H1 (cell line): Measurements from ENCODE around the gene UROC1. TPM values are rescaled to one million over a fixed set of nuclear protein-coding genes. Genes with fewer than 3 reads are reported as not detected.

Source experiments
- CTCF ChIA-PET: fragments of 300-600 bp; sonication (Branson Sonifier 250); formaldehyde crosslinking; loops from one replicate; lab custom pipeline; 2021; ENCODE audit not compliant: partially characterized antibody; lab: Charles Lee
- POLR2A ChIA-PET: fragments of 300-600 bp; sonication (Branson Sonifier 250); formaldehyde crosslinking; loops from one replicate; lab custom pipeline; 2021; ENCODE audit warnings: inconsistent platforms; ENCODE audit not compliant: partially characterized antibody; lab: Charles Lee
- DNase-seq, 2 experiments: peaks; one replicate each; pipeline versions ENCODE4 v3.0.0 to v3.0.0-alpha.2; 2010 to 2022; ENCODE audit warnings: low spot score in 2 of 2, low read depth in 1 of 2, mixed read lengths in 1 of 2
- FAIRE-seq: peaks from 2 replicates; lab custom pipeline; 2011; peaks lifted over from hg19 to GRCh38; lab: Jason Lieb, UNC
- H2AFZ ChIP-seq: 2 replicates; pipeline ENCODE4 v1.8.1; 2012; ENCODE audit warnings: low read length, inconsistent platforms
- H2AK5ac ChIP-seq: 2 replicates; pipeline ENCODE4 v1.6.1; 2013; ENCODE audit warnings: low read depth, low read length
- H2BK120ac ChIP-seq: replicated peaks from 2 replicates; pipeline ENCODE3; 2013; ENCODE audit warnings: low read depth, low read length, inconsistent platforms
- H2BK12ac ChIP-seq: 2 replicates; pipeline ENCODE4 v1.6.1; 2013; ENCODE audit warnings: low read depth, low read length
- H2BK15ac ChIP-seq: 2 replicates; pipeline ENCODE4 v1.6.1; 2013; ENCODE audit warnings: low read length
- H2BK20ac ChIP-seq: 2 replicates; pipeline ENCODE4 v1.6.1; 2013; ENCODE audit warnings: low read length
- H2BK5ac ChIP-seq: 2 replicates; pipeline ENCODE4 v1.6.1; 2013; ENCODE audit warnings: low read depth, low read length
- H3K14ac ChIP-seq: 2 replicates; pipeline ENCODE4 v1.6.1; 2013; ENCODE audit warnings: inconsistent platforms; ENCODE audit not compliant: insufficient read length
- H3K18ac ChIP-seq: 2 replicates; pipeline ENCODE4 v1.6.1; 2013; ENCODE audit warnings: low read length; ENCODE audit errors: extremely low read depth
- H3K23ac ChIP-seq: 2 replicates; pipeline ENCODE4 v1.6.1; 2013; ENCODE audit warnings: inconsistent platforms; ENCODE audit not compliant: insufficient read length
- H3K23me2 ChIP-seq: 2 replicates; pipeline ENCODE4 v1.6.1; 2013; ENCODE audit warnings: low read depth, low read length
- H3K27ac ChIP-seq: 2 replicates; pipeline ENCODE4 v1.6.1; 2011; ENCODE audit warnings: low read depth, low read length, inconsistent platforms
- H3K27me3 ChIP-seq, 4 experiments: replicated peaks in 1 of 4; 1 replicate in 1 of 4; 2 replicates in 3 of 4; pipeline versions ENCODE4 v1.6.1 to v1.8.1; 2011 to 2013; ENCODE audit warnings: low read length in 3 of 4, mild to moderate bottlenecking in 3 of 4, inconsistent platforms in 2 of 4, mixed read lengths in 2 of 4, moderate library complexity in 1 of 4; ENCODE audit not compliant: control insufficient read depth in 3 of 4, insufficient read depth in 3 of 4; ENCODE audit errors: extremely low read depth in 1 of 4
- H3K36me3 ChIP-seq, 4 experiments: 2 replicates each; pipeline versions ENCODE4 v1.6.1 to v1.8.1; 2011 to 2013; ENCODE audit warnings: mild to moderate bottlenecking in 4 of 4, low read length in 3 of 4, moderate library complexity in 2 of 4, control low read depth in 1 of 4, inconsistent platforms in 1 of 4; ENCODE audit not compliant: insufficient read depth in 4 of 4, control insufficient read depth in 2 of 4
- H3K4ac ChIP-seq: replicated peaks from 2 replicates; pipeline ENCODE3; 2013; ENCODE audit warnings: low read length, low read depth, mixed read lengths, inconsistent platforms; ENCODE audit not compliant: insufficient read length
- H3K4me1 ChIP-seq, 4 experiments: replicated peaks in 1 of 4; 1 replicate in 1 of 4; 2 replicates in 3 of 4; pipeline versions ENCODE4 v1.6.1 to v1.8.1; 2011 to 2013; ENCODE audit warnings: low read length in 3 of 4, inconsistent platforms in 2 of 4, mixed read lengths in 1 of 4; ENCODE audit not compliant: insufficient read depth in 4 of 4, control insufficient read depth in 3 of 4
- H3K4me2 ChIP-seq, 2 experiments: 2 replicates each; pipeline versions ENCODE4 v1.6.1 to v1.8.1; 2011 to 2013; ENCODE audit warnings: low read depth in 2 of 2, low read length in 2 of 2, control low read depth in 1 of 2, inconsistent platforms in 1 of 2, mild to moderate bottlenecking in 1 of 2; ENCODE audit not compliant: insufficient read depth in 1 of 2
- H3K4me3 ChIP-seq, 4 experiments: fragments of 200-600, 300-600 bp in 1 of 4; sonication (generic), shearing (Covaris generic), sonication (Bioruptor Twin) in 1 of 4; 2 replicates each; pipeline versions ENCODE4 v1.5.1 to v1.8.1; 2011 to 2016; ENCODE audit warnings: low read length in 4 of 4, low read depth in 3 of 4, control low read depth in 2 of 4, inconsistent platforms in 2 of 4, mild to moderate bottlenecking in 2 of 4, mixed read lengths in 1 of 4, moderate library complexity in 1 of 4; ENCODE audit not compliant: insufficient read depth in 2 of 4; ENCODE audit errors: extremely low read depth in 1 of 4
- H3K56ac ChIP-seq: replicated peaks from 2 replicates; pipeline ENCODE3; 2013; ENCODE audit warnings: low read depth, mild to moderate bottlenecking, mixed read lengths, low read length, inconsistent platforms; ENCODE audit not compliant: insufficient read length
- H3K79me1 ChIP-seq: 2 replicates; pipeline ENCODE4 v1.6.1; 2013; ENCODE audit warnings: low read depth, low read length, control low read depth
- H3K79me2 ChIP-seq, 2 experiments: 2 replicates each; pipeline versions ENCODE4 v1.6.1 to v1.8.1; 2012 to 2013; ENCODE audit warnings: low read length in 2 of 2, mild to moderate bottlenecking in 2 of 2, inconsistent platforms in 1 of 2; ENCODE audit not compliant: insufficient read depth in 2 of 2, control insufficient read depth in 1 of 2
- H3K9ac ChIP-seq, 4 experiments: replicated peaks in 1 of 4; 1 replicate in 1 of 4; 2 replicates in 3 of 4; pipeline versions ENCODE4 v1.6.1 to v1.8.1; 2011 to 2013; ENCODE audit warnings: low read depth in 3 of 4, low read length in 3 of 4, control low read depth in 2 of 4, mild to moderate bottlenecking in 2 of 4, moderate library complexity in 2 of 4, inconsistent platforms in 1 of 4; ENCODE audit errors: extremely low read depth in 1 of 4
- H3K9me3 ChIP-seq, 2 experiments: 2 replicates each; pipeline versions ENCODE4 v1.6.1 to v1.8.1; 2012 to 2013; ENCODE audit warnings: mild to moderate bottlenecking in 2 of 2, moderate library complexity in 2 of 2, control low read depth in 1 of 2, inconsistent platforms in 1 of 2, low read depth in 1 of 2, low read length in 1 of 2, mixed read lengths in 1 of 2; ENCODE audit not compliant: insufficient read depth in 2 of 2
- H4K20me1 ChIP-seq, 2 experiments: replicated peaks in 1 of 2; 2 replicates each; pipeline versions ENCODE3 to v1.8.1; 2011 to 2013; ENCODE audit warnings: inconsistent platforms in 2 of 2, low read length in 2 of 2, mild to moderate bottlenecking in 1 of 2; ENCODE audit not compliant: insufficient read depth in 2 of 2, control insufficient read depth in 1 of 2
- H4K5ac ChIP-seq: 2 replicates; pipeline ENCODE4 v1.6.1; 2013; ENCODE audit warnings: low read length, low read depth, mixed read lengths, inconsistent platforms; ENCODE audit not compliant: insufficient read length
- H4K8ac ChIP-seq: 2 replicates; pipeline ENCODE4 v1.8.0; 2013; ENCODE audit warnings: mild to moderate bottlenecking, moderate library complexity, low read length, inconsistent platforms; ENCODE audit not compliant: insufficient read depth; ENCODE audit errors: extremely low read depth
- H4K91ac ChIP-seq: replicated peaks from 2 replicates; pipeline ENCODE3; 2013; ENCODE audit warnings: low read length, mixed read lengths, inconsistent platforms; ENCODE audit not compliant: insufficient read length
- BACH1 ChIP-seq: IDR thresholded peaks from 2 replicates; pipeline ENCODE4 v1.6.1; 2012; ENCODE audit warnings: low read length, improper control_type of control experiment
- BCL11A ChIP-seq, 2 experiments: IDR thresholded peaks; one replicate each; pipeline ENCODE4 v1.6.1; 2011; ENCODE audit warnings: low read depth in 2 of 2, low read length in 2 of 2, mild to moderate bottlenecking in 2 of 2
- CHD2 ChIP-seq: IDR thresholded peaks from 2 replicates; pipeline ENCODE4 v1.6.1; 2012; ENCODE audit warnings: low read length, improper control_type of control experiment
- HDAC6 ChIP-seq: IDR thresholded peaks from one replicate; pipeline ENCODE4 v1.7.1; 2012; ENCODE audit warnings: low read depth, mild to moderate bottlenecking, inconsistent platforms, low read length, moderate library complexity
- MAX ChIP-seq: IDR thresholded peaks from 2 replicates; pipeline ENCODE4 v1.6.1; 2012; ENCODE audit warnings: inconsistent platforms
- SP2 ChIP-seq: IDR thresholded peaks from 2 replicates; pipeline ENCODE4 v1.6.1; 2012; ENCODE audit warnings: mild to moderate bottlenecking, low read length, inconsistent platforms
- TBP ChIP-seq: IDR thresholded peaks from 2 replicates; pipeline ENCODE4 v1.6.1; 2011; ENCODE audit warnings: low read depth, low read length, improper control_type of control experiment
- ZNF274 ChIP-seq: IDR thresholded peaks from 2 replicates; pipeline ENCODE4 v1.7.0; 2012; ENCODE audit warnings: low read length, borderline replicate concordance; ENCODE audit errors: extremely low read depth
- WGBS, 2 experiments: shearing (Covaris generic) in 1 of 2; methylation state at CpG; one replicate each; pipeline versions ENCODE4 v1.1.6 to v1.1.7; 2013 to 2015; ENCODE audit warnings: low lambda C conversion rate in 2 of 2, mixed read lengths in 2 of 2, inconsistent platforms in 1 of 2, low coverage in 1 of 2, missing lambda C conversion rate in 1 of 2; ENCODE audit not compliant: insufficient replicate concordance in 2 of 2, insufficient coverage in 1 of 2, insufficient read length in 1 of 2; ENCODE audit errors: extremely low coverage in 1 of 2, missing lambda C conversion rate in 1 of 2; 5-methylcytosine and 5-hydroxymethylcytosine counted together
- polyA plus RNA-seq, 7 experiments: library from polyadenylated mRNA; depleted of rRNA in 3 of 7; stranded (reverse) in 5 of 7; unstranded in 2 of 7; fragments of >200 nt in 5 of 7; fragments of 200-250 nt in 2 of 7; gene quantifications; 1 replicate in 5 of 7; 2 replicates in 1 of 7; 4 replicates in 1 of 7; pipeline versions ENCODE4 v1.2.1 to v1.2.3, GENCODE V29; 2011 to 2013; ENCODE audit warnings: missing spikeins in 2 of 7, mixed read lengths in 2 of 7
- total RNA-seq: library from RNA; stranded (reverse); fragmentation: NEBNext Ultra II Directional; extraction: Animal tissue kit (Norgen Biotek cat#: 25700); gene quantifications from 2 replicates; pipeline ENCODE4 v1.2.1, GENCODE V29; 2021

The UROC1 gene
- total and polyA plus RNA-seq, 2 of the 8 experiments (the other 6 are each of a cell fraction or from before 2014, with no cell fraction given): 0.03 TPM; not detected in 1

- H2BK120ac ChIP-seq: no peak overlapping the region
- H2BK5ac ChIP-seq: no peak overlapping the region
- DNase-seq: no peak
- H3K23ac ChIP-seq: no peak overlapping the region
- TF ChIP-seq BCL11A (IDR thresholded peaks at IDR 0.05; ENCODE audit: low read depth in 2 of 2, low read length in 2 of 2): no peak
- no peak for TF ChIP-seq CHD2
- no peak for TF ChIP-seq HDAC6
- no peak for TF ChIP-seq SP2
- TF ChIP-seq ZNF274: no peak
- no peak for TF ChIP-seq BACH1
- no peak for TF ChIP-seq MAX
- TF ChIP-seq TBP: no peak
- TF ChIP-seq, all 59 proteins: peak for 0
- Histone ChIP-seq H3K4ac (no peak overlapping the region), H3K56ac (no peak overlapping the region), H2AFZ (no peak overlapping the region), H4K8ac (no peak overlapping the region), H3K18ac (no peak overlapping the region), H4K20me1 (peaks cover 4% of the 10 kb centered on the region in 2 experiments), H2BK20ac (no peak overlapping the region), H3K4me3 (no peak overlapping the region), H4K5ac (no peak overlapping the region), H3K27ac (no peak overlapping the region), H2BK12ac (no peak overlapping the region), H3K27me3 (no peaks in the 10 kb centered on the region), H3K23me2 (no peaks in the 10 kb centered on the region), H2BK15ac (no peak overlapping the region), H2AK5ac (no peak overlapping the region), H3K4me2 (no peak overlapping the region), H3K9ac (no peak overlapping the region), H3K14ac (no peak overlapping the region), H3K79me1 (no peaks in the 10 kb centered on the region; the same call in 1 of the 2 replicates), H3K36me3 (peaks cover 0 to 4% (median 0%) of the 10 kb centered on the region in 4 experiments; a peak in 2 of 8 replicates), H3K79me2 (no peaks in the 10 kb centered on the region), H4K91ac (no peak overlapping the region), H3K9me3 (no peaks in the 10 kb centered on the region), H3K4me1 (peaks cover 0 to 9% (median 1%) of the 10 kb centered on the region in 4 experiments; a peak in 3 of 7 replicates)
- ChIA-PET CTCF (interaction anchor here (1.5 kb wide), 1 partner anchor 10 kb away, joined by 5 read pairs; no protein-coding TSS in a partner anchor), POLR2A (interaction anchor here (2.4 kb wide), 1 partner anchor 10 kb away, joined by 7 read pairs; no protein-coding TSS in a partner anchor)
- FAIRE-seq: no peak
- WGBS, 2 experiments: 88% methylated on average over 8 of the region's 8 CpGs; no CpG with 5 or more reads in 1 of the 2 experiments
Measured at GRCh38 chr3:126438186-126438585, 79.4 kb downstream of the UROC1 start.
